Caco-2 (cell line): Measurements from ENCODE around the gene CLSTN2. TPM values are rescaled to one million over a fixed set of nuclear protein-coding genes. Genes with fewer than 3 reads are reported as not detected.

ENCODE experiments used
- BruUV-seq: library from RNA; stranded (reverse); fragments of 400-500 nt; replicated peaks from 2 replicates; lab custom pipeline; 2021; lab: Mats Ljungman, UMichigan
- CTCF ChIA-PET: fragments of 300-600 bp; sonication (Branson Sonifier 250); formaldehyde crosslinking; loops from one replicate; lab custom pipeline; 2022; ENCODE audit warnings: antibody characterized with exemption; lab: Charles Lee
- POLR2A ChIA-PET: fragments of 300-600 bp; sonication (Branson Sonifier 250); formaldehyde crosslinking; loops from one replicate; lab custom pipeline; 2022; ENCODE audit warnings: antibody characterized with exemption; lab: Charles Lee
- DNase-seq, 2 experiments: peaks; one replicate each; pipeline versions ENCODE4 v3.0.0 to v3.0.0-alpha.2; 2020 to 2022
- H3K27me3 ChIP-seq: replicated peaks from 2 replicates; pipeline ENCODE4 v1.6.0; 2011; ENCODE audit warnings: low read length; ENCODE audit not compliant: control insufficient read depth, insufficient read depth
- H3K36me3 ChIP-seq: 2 replicates; pipeline ENCODE4 v1.5.1; 2011; ENCODE audit warnings: low read length; ENCODE audit not compliant: control insufficient read depth, insufficient read depth
- H3K4me1 ChIP-seq: fragments of 250-450 bp; sonication (Bioruptor Pico); 2 replicates; pipeline ENCODE4 v1.5.1; 2020; ENCODE audit warnings: mild to moderate bottlenecking
- H3K4me3 ChIP-seq: 2 replicates; pipeline ENCODE4 v1.5.1; 2011; ENCODE audit warnings: low read depth, mild to moderate bottlenecking, control low read depth, low read length
- H3K9me3 ChIP-seq: fragments of 250-450 bp; sonication (Bioruptor Pico); 2 replicates; pipeline ENCODE4 v1.5.1; 2020; ENCODE audit warnings: mild to moderate bottlenecking, moderate library complexity
- H3K27ac Mint-ChIP-seq: one replicate; pipeline ENCODE4 v1.8.0; 2022; ENCODE audit warnings: mixed read lengths; ENCODE audit not compliant: unreplicated experiment
- H3K27me3 Mint-ChIP-seq: one replicate; pipeline ENCODE4 v1.8.0; 2022; ENCODE audit warnings: mixed read lengths; ENCODE audit not compliant: insufficient read depth, unreplicated experiment
- H3K36me3 Mint-ChIP-seq: one replicate; pipeline ENCODE4 v1.8.0; 2022; ENCODE audit warnings: mild to moderate bottlenecking, mixed read lengths; ENCODE audit not compliant: insufficient read depth, unreplicated experiment
- H3K4me1 Mint-ChIP-seq: one replicate; pipeline ENCODE4 v1.8.0; 2022; ENCODE audit warnings: low read depth, mixed read lengths; ENCODE audit not compliant: unreplicated experiment
- H3K4me3 Mint-ChIP-seq: one replicate; pipeline ENCODE4 v1.8.0; 2022; ENCODE audit warnings: mild to moderate bottlenecking, moderate library complexity, mixed read lengths; ENCODE audit not compliant: unreplicated experiment
- H3K9me3 Mint-ChIP-seq: one replicate; pipeline ENCODE4 v1.8.0; 2022; ENCODE audit warnings: mixed read lengths; ENCODE audit not compliant: unreplicated experiment
- intact Hi-C: fragments of 100-400 bp; cut with micrococcal nuclease; formaldehyde crosslinking; loops from one replicate; pipeline ENCODE4 v1.10.0; 2022; ENCODE audit not compliant: unreplicated experiment
- total RNA-seq: library from RNA; stranded (reverse); gene quantifications from 2 replicates; pipeline ENCODE4 v1.2.3, GENCODE V29; 2022
- TF ChIP-seq, protein P1 (sequence below), 2 experiments: fragments of 200-600 bp in 1 of 2; IDR thresholded peaks; 1 replicate in 1 of 2; 2 replicates in 1 of 2; pipeline versions ENCODE4 v1.5.1 to v1.8.0; 2011 to 2022; ENCODE audit warnings: antibody characterized with exemption in 1 of 2, control low read depth in 1 of 2, inconsistent platforms in 1 of 2, low read depth in 1 of 2, low read length in 1 of 2, mild to moderate bottlenecking in 1 of 2, moderate library complexity in 1 of 2; ENCODE audit not compliant: insufficient read depth in 1 of 2, severe bottlenecking in 1 of 2, unreplicated experiment in 1 of 2

Gene CLSTN2
- total RNA-seq, 1 experiment from 2014 or later: 26.1 TPM

DNA sequence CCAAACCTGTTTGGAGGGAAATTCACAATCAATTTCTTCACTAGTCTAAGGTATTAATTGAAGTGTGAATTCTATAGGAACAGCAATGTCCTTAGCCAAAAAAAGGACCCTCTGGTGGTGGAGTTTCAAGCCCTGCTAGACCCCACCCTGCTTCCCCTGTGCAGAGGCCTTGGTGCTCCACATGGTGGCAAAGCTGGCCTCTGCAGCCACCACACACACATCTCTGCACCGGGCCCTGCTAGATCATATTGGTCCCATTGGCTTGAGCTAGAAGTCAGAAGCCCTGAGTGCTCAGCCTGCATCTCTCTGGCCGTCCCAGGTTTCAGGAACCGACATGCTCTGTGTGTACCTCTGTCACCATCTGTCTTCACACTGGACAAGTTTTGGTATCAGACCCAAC, 522.0 kb downstream of the CLSTN2 start:
- Histone ChIP-seq H3K36me3 (no peaks in the 10 kb centered on the region), H3K27me3 (no peaks in the 10 kb centered on the region; the same call in 1 of the 2 replicates), H3K9me3 (no peaks in the 10 kb centered on the region), H3K4me3 (no peak overlapping the region), H3K4me1 (no peaks in the 10 kb centered on the region)
- Mint-ChIP-seq H3K9me3 (no peaks in the 10 kb centered on the region), H3K27ac (no peak overlapping the region), H3K36me3 (no peaks in the 10 kb centered on the region), H3K4me3 (no peak overlapping the region), H3K27me3 (no peaks in the 10 kb centered on the region), H3K4me1 (peaks cover 6% of the 10 kb centered on the region)
- no TSS peak for BruUV-seq
- no peak for DNase-seq
- ChIA-PET CTCF (no interaction called here), POLR2A (no interaction called here)
- intact Hi-C loops: loop anchor here (1.0 kb wide), 1 partner anchor 42 kb away; no protein-coding TSS in a partner anchor
- TF ChIP-seq, protein P1, sequence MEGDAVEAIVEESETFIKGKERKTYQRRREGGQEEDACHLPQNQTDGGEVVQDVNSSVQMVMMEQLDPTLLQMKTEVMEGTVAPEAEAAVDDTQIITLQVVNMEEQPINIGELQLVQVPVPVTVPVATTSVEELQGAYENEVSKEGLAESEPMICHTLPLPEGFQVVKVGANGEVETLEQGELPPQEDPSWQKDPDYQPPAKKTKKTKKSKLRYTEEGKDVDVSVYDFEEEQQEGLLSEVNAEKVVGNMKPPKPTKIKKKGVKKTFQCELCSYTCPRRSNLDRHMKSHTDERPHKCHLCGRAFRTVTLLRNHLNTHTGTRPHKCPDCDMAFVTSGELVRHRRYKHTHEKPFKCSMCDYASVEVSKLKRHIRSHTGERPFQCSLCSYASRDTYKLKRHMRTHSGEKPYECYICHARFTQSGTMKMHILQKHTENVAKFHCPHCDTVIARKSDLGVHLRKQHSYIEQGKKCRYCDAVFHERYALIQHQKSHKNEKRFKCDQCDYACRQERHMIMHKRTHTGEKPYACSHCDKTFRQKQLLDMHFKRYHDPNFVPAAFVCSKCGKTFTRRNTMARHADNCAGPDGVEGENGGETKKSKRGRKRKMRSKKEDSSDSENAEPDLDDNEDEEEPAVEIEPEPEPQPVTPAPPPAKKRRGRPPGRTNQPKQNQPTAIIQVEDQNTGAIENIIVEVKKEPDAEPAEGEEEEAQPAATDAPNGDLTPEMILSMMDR (IDR thresholded peaks at IDR 0.05; ENCODE audit: insufficient read depth in 1 of 2, low read depth in 1 of 2, low read length in 1 of 2, severe bottlenecking in 1 of 2, unreplicated experiment in 1 of 2): no peak

DNA sequence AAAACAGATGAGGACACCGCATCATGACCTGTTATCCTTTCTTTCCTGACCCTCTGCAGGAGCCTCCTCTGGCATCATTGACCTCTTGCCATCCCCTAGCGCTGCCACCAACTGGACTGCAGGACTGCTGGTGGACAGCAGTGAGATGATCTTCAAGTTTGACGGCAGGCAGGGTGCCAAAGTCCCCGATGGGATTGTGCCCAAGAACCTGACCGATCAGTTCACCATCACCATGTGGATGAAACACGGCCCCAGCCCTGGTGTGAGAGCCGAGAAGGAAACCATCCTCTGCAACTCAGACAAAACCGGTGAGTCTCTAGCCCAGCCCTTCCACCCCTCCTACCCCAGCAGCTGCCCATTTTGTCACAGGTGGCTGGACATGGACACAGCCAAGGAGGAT, 524.5 kb downstream of the CLSTN2 start:
- Histone ChIP-seq H3K4me3 (no peak overlapping the region), H3K4me1 (no peaks in the 10 kb centered on the region), H3K27me3 (no peaks in the 10 kb centered on the region; the same call in 1 of the 2 replicates), H3K36me3 (no peaks in the 10 kb centered on the region), H3K9me3 (no peaks in the 10 kb centered on the region)
- Mint-ChIP-seq H3K27me3 (no peaks in the 10 kb centered on the region), H3K4me1 (peaks cover 6% of the 10 kb centered on the region), H3K36me3 (no peaks in the 10 kb centered on the region), H3K4me3 (no peak overlapping the region), H3K9me3 (no peaks in the 10 kb centered on the region), H3K27ac (no peak overlapping the region)
- TF ChIP-seq, protein P1 (IDR thresholded peaks at IDR 0.05; ENCODE audit: insufficient read depth in 1 of 2, low read depth in 1 of 2, low read length in 1 of 2, severe bottlenecking in 1 of 2, unreplicated experiment in 1 of 2): no peak
- DNase-seq: no peak
- ChIA-PET CTCF (no interaction called here), POLR2A (no interaction called here)
- intact Hi-C loops: no loop called here
- BruUV-seq: no TSS peak

DNA sequence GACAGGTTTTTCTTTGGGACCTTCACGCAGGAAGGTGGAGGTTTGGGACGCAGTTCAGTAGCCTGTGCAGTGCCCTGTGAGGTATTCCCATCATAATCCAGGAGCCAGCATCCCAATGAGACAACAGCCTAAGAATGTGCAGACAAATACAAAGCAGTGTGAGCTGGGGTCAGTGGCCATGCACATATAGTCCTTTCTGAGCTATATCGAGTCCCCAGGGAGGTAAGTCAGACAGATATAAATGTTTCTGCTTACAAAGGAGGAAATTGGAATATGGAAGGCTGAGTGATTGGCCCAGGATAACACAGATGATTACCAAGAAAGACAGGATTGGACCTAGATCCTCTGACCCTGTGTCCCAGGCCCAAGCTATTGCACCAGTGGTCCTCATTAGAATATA, 526.3 kb downstream of the CLSTN2 start:
- Mint-ChIP-seq H3K27ac (no peak overlapping the region), H3K9me3 (no peaks in the 10 kb centered on the region), H3K36me3 (no peaks in the 10 kb centered on the region), H3K4me3 (no peak overlapping the region), H3K27me3 (no peaks in the 10 kb centered on the region), H3K4me1 (peaks cover 6% of the 10 kb centered on the region)
- POLR2A ChIA-PET: no interaction called here
- Histone ChIP-seq H3K4me1 (no peaks in the 10 kb centered on the region), H3K36me3 (no peaks in the 10 kb centered on the region), H3K9me3 (no peaks in the 10 kb centered on the region), H3K4me3 (no peak overlapping the region), H3K27me3 (no peaks in the 10 kb centered on the region)
- DNase-seq: no peak
- no TSS peak for BruUV-seq
- intact Hi-C loops: no loop called here
- CTCF ChIA-PET: no interaction called here
- TF ChIP-seq, protein P1 (IDR thresholded peaks at IDR 0.05; ENCODE audit: insufficient read depth in 1 of 2, low read depth in 1 of 2, low read length in 1 of 2, severe bottlenecking in 1 of 2, unreplicated experiment in 1 of 2): no peak
